ENCODE data around the gene PRDM16. TPM values are rescaled to one million over a fixed set of nuclear protein-coding genes. Genes with fewer than 3 reads are reported as not detected.

The PRDM16 gene
- total RNA-seq, 1 experiment from 2014 or later = not detected

DNA sequence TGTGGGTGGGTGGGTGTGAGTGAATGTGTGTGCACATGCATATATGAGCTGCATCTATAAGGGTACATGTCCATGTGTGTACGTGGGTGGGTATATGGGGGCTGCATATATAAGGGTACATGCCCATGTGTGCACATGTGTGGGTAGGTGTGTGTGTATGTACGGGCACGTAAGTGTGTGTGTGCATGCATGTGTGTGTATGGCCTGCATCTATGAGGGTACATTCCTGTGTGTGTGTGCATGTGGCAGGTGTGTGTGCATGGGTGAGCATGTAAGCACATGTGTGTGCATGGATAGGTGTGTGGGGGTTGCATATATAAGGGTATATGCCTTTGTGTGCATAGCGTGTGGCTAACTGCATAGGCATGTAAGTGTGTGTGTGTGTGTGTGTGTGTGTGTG, 204.4 kb downstream of the PRDM16 start:
- Mint-ChIP-seq H3K9me3 (ENCODE audit: unreplicated experiment) (peaks cover 22% of the 10 kb centered on the region), H3K4me3 (ENCODE audit: unreplicated experiment) (no peak overlapping the region), H3K27ac (ENCODE audit: low read depth, unreplicated experiment) (no peak overlapping the region), H3K4me1 (ENCODE audit: insufficient read depth, unreplicated experiment) (no peaks in the 10 kb centered on the region), H3K36me3 (ENCODE audit: insufficient read depth, unreplicated experiment) (no peaks in the 10 kb centered on the region), H3K27me3 (ENCODE audit: insufficient read depth, unreplicated experiment) (no peaks in the 10 kb centered on the region)
- no TSS peak for BruUV-seq (replicated peaks)
- CTCF ChIA-PET = no interaction called here
- intact Hi-C loops (cut with micrococcal nuclease) = no loop called here
- POLR2A ChIA-PET = no interaction called here
- TF ChIP-seq, protein P1, sequence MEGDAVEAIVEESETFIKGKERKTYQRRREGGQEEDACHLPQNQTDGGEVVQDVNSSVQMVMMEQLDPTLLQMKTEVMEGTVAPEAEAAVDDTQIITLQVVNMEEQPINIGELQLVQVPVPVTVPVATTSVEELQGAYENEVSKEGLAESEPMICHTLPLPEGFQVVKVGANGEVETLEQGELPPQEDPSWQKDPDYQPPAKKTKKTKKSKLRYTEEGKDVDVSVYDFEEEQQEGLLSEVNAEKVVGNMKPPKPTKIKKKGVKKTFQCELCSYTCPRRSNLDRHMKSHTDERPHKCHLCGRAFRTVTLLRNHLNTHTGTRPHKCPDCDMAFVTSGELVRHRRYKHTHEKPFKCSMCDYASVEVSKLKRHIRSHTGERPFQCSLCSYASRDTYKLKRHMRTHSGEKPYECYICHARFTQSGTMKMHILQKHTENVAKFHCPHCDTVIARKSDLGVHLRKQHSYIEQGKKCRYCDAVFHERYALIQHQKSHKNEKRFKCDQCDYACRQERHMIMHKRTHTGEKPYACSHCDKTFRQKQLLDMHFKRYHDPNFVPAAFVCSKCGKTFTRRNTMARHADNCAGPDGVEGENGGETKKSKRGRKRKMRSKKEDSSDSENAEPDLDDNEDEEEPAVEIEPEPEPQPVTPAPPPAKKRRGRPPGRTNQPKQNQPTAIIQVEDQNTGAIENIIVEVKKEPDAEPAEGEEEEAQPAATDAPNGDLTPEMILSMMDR (IDR thresholded peaks at IDR 0.05; ENCODE audit: unreplicated experiment) = no peak
- no peak for DNase-seq (ENCODE audit: unreplicated experiment)

DNA sequence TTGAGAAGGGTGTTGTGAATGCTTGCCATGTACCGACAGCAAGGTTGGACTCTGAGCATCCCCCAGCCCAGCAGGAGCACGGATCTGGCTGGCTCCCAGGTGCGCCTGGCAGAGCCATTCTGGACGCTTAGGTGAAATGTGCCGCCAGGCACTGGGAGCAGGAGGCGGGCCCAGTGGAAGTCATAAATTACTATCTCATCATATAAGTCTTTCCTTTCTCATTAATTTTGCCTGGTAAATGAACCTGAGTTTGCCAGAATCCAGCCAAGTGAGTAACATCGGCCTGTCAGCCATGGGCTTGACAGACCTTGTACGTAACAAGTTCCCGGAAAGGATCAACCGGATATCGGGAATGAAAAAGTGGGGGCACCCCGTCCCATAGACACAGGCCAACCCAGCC, 206.0 kb downstream of the PRDM16 start:
- ChIA-PET POLR2A (no interaction called here), CTCF (no interaction called here)
- peaks cover 10% of the 10 kb centered on the region for H3K9me3 Mint-ChIP-seq (ENCODE audit: unreplicated experiment)
- BruUV-seq (replicated peaks) = no TSS peak
- no peaks in the 10 kb centered on the region for H3K36me3 Mint-ChIP-seq (ENCODE audit: insufficient read depth, unreplicated experiment)
- no peak overlapping the region for H3K4me3 Mint-ChIP-seq (ENCODE audit: unreplicated experiment)
- H3K27ac Mint-ChIP-seq (ENCODE audit: low read depth, unreplicated experiment) = no peak overlapping the region
- no peak for DNase-seq (ENCODE audit: unreplicated experiment)
- no peaks in the 10 kb centered on the region for H3K4me1 Mint-ChIP-seq (ENCODE audit: insufficient read depth, unreplicated experiment)
- no peaks in the 10 kb centered on the region for H3K27me3 Mint-ChIP-seq (ENCODE audit: insufficient read depth, unreplicated experiment)
- intact Hi-C loops (cut with micrococcal nuclease) = no loop called here
- TF ChIP-seq, protein P1 (IDR thresholded peaks at IDR 0.05; ENCODE audit: unreplicated experiment) = no peak

DNA sequence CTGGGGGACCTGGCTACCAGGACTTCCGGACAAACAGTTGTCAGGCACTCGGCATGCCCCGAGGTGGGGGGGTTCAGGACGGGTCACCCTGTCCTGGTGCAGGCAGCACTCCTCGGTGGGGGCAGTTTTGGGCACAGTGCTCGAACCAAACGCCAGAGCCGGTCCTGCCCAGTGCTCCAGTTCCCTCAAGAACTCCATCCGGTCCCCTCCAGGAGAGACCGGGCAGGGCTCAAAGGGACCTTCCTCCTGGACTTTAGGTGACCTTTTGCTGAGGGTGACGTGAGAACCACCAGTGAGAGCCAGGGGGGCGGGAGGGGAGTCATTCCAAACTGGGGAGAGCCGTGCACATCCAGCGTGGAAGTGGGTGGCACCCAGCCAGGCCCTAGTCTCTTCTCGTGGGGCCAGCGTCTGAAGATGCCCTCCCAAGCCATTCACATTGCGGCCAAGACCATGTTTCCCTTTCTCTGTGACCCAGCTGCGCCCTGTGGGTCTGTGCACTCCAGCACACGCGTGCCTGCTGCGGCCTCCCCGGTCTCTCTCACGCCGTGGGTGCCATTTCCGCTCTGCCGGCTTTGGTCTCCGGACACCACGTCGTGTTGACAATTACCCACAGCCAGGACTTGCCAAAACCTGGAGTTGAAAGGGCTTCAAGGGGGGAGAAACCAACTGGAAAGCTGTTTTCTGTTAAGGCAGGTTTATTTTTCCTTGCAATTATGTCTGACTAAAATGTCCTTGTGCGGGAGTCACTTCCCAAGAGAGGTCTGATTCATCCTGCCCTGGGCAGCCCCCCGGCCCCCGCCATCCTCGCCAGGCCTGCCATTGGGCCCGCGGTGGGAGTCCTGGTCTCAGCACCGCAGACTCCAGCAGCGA, 206.7 kb downstream of the PRDM16 start:
- CTCF ChIA-PET = no interaction called here
- Mint-ChIP-seq H3K27ac (ENCODE audit: low read depth, unreplicated experiment) (no peak overlapping the region), H3K27me3 (ENCODE audit: insufficient read depth, unreplicated experiment) (no peaks in the 10 kb centered on the region), H3K36me3 (ENCODE audit: insufficient read depth, unreplicated experiment) (no peaks in the 10 kb centered on the region), H3K4me1 (ENCODE audit: insufficient read depth, unreplicated experiment) (no peaks in the 10 kb centered on the region), H3K4me3 (ENCODE audit: unreplicated experiment) (no peak overlapping the region), H3K9me3 (ENCODE audit: unreplicated experiment) (peaks cover 3% of the 10 kb centered on the region)
- no TSS peak for BruUV-seq (replicated peaks)
- POLR2A ChIA-PET = no interaction called here
- no peak for DNase-seq (ENCODE audit: unreplicated experiment)
- TF ChIP-seq, protein P1 (IDR thresholded peaks at IDR 0.05; ENCODE audit: unreplicated experiment) = no peak
- intact Hi-C loops (cut with micrococcal nuclease) = no loop called here

DNA sequence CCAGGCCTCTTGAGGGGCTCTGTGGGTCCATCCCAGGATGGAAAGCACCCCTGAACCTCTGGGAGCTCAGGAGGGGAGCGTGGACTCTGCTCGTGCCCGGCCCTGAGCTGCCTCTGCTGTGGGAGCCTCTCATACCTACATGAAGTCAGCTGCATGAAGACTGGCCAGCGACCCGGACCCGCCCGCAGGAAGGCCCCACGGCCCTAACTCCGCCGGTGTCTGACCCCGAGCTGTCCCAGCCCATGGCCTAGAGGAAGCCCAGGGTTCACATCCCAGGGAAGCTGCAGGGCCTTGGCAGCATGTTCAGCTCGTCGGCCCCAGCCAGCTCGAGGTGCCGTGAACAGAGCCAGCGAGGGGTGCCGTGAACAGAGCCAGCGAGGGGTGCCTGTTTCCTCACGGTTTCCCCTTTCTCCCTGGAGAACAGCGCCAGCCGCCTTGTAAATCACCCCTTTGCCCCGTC, 207.4 kb downstream of the PRDM16 start:
- Mint-ChIP-seq H3K27ac (ENCODE audit: low read depth, unreplicated experiment) (no peak overlapping the region), H3K4me1 (ENCODE audit: insufficient read depth, unreplicated experiment) (no peaks in the 10 kb centered on the region), H3K36me3 (ENCODE audit: insufficient read depth, unreplicated experiment) (no peaks in the 10 kb centered on the region), H3K27me3 (ENCODE audit: insufficient read depth, unreplicated experiment) (no peaks in the 10 kb centered on the region), H3K9me3 (ENCODE audit: unreplicated experiment) (peaks cover 3% of the 10 kb centered on the region), H3K4me3 (ENCODE audit: unreplicated experiment) (no peak overlapping the region)
- intact Hi-C loops (cut with micrococcal nuclease) = no loop called here
- BruUV-seq (replicated peaks) = no TSS peak
- TF ChIP-seq, protein P1 (IDR thresholded peaks at IDR 0.05; ENCODE audit: unreplicated experiment) = no peak
- ChIA-PET POLR2A (no interaction called here), CTCF (interaction anchor here (0.7 kb wide), 1 partner anchor 303 kb away, joined by 3 read pairs; no protein-coding TSS in a partner anchor)
- DNase-seq (ENCODE audit: unreplicated experiment) = no peak

Data from MCF 10A (cell line).